Neural cell (in vitro differentiated cells): Measurements from ENCODE around the gene AIP. TPM values are rescaled to one million over a fixed set of nuclear protein-coding genes. Genes with fewer than 3 reads are reported as not detected.
"Not testable (repeated sequence)": the region's sequence is repeated elsewhere in the genome, so short reads cannot be mapped to it uniquely, and the experiment has no call there.

ENCODE experiments used
- H2AFZ ChIP-seq: fragments of 200-600, 300-800 bp; sonication (generic), shearing (Covaris generic); 2 replicates; pipeline ENCODE4 v1.6.0; 2014; ENCODE audit warnings: low read depth, mild to moderate bottlenecking, antibody characterized with exemption, low read length, moderate library complexity
- H3F3A ChIP-seq: fragments of 200-600 bp; shearing (Covaris generic); 2 replicates; pipeline ENCODE4 v1.6.1; 2016; ENCODE audit warnings: mild to moderate bottlenecking, moderate library complexity, mixed read lengths, antibody characterized with exemption, low read length; ENCODE audit not compliant: insufficient read depth, poor library complexity, severe bottlenecking
- H3K27ac ChIP-seq: fragments of 200-600, 300-800 bp; sonication (generic), shearing (Covaris generic); 2 replicates; pipeline ENCODE4 v1.5.1; 2014; ENCODE audit warnings: mild to moderate bottlenecking, low read length, moderate library complexity
- H3K27me3 ChIP-seq: fragments of 300-800, 200-600 bp; sonication (generic), shearing (Covaris generic); 2 replicates; pipeline ENCODE4 v1.6.0; 2014; ENCODE audit warnings: mild to moderate bottlenecking, low read depth, low read length, moderate library complexity; ENCODE audit not compliant: insufficient read depth
- H3K36me3 ChIP-seq: fragments of 300-800, 200-600 bp; sonication (generic), shearing (Covaris generic); 2 replicates; pipeline ENCODE4 v1.5.1; 2014; ENCODE audit warnings: mild to moderate bottlenecking, antibody characterized with exemption, low read length, moderate library complexity; ENCODE audit not compliant: insufficient read depth
- H3K4me2 ChIP-seq: fragments of 300-800, 200-600 bp; sonication (generic), shearing (Covaris generic); 2 replicates; pipeline ENCODE4 v1.6.0; 2014; ENCODE audit warnings: mild to moderate bottlenecking, low read length
- H3K4me3 ChIP-seq: fragments of 300-800, 200-600 bp; sonication (generic), shearing (Covaris generic); 2 replicates; pipeline ENCODE4 v1.5.1; 2014; ENCODE audit warnings: mild to moderate bottlenecking, low read length, moderate library complexity
- H3K79me2 ChIP-seq: fragments of 200-600 bp; shearing (Covaris generic); replicated peaks from 2 replicates; pipeline ENCODE4 v1.6.0; 2014; ENCODE audit warnings: mild to moderate bottlenecking, low read length, moderate library complexity; ENCODE audit not compliant: insufficient read depth
- H3K9ac ChIP-seq: fragments of 300-800, 200-600 bp; sonication (generic), shearing (Covaris generic); 2 replicates; pipeline ENCODE4 v1.6.1; 2016; ENCODE audit warnings: mild to moderate bottlenecking, low read length, mixed read lengths
- H3K9me2 ChIP-seq: fragments of 200-600 bp; shearing (Covaris generic); 2 replicates; pipeline ENCODE4 v1.6.1; 2016; ENCODE audit warnings: mild to moderate bottlenecking, low read length, mixed read lengths; ENCODE audit not compliant: insufficient read depth
- H3K9me3 ChIP-seq: fragments of 200-600, 300-800 bp; sonication (generic), shearing (Covaris generic); 2 replicates; pipeline ENCODE4 v1.6.1; 2016; ENCODE audit warnings: mild to moderate bottlenecking, mixed run types, low read length, moderate library complexity, mixed read lengths
- H4K20me1 ChIP-seq: fragments of 200-600 bp; shearing (Covaris generic); 2 replicates; pipeline ENCODE4 v1.6.1; 2016; ENCODE audit warnings: mild to moderate bottlenecking, mixed run types; ENCODE audit not compliant: insufficient read depth
- CTCF ChIP-seq: fragments of 450-650 bp; IDR thresholded peaks from 2 replicates; pipeline ENCODE4 v1.5.1; 2014; ENCODE audit warnings: antibody characterized with exemption, mild to moderate bottlenecking, moderate library complexity; ENCODE audit not compliant: poor library complexity, severe bottlenecking
- EP300 ChIP-seq: fragments of 450-650 bp; conservative IDR thresholded peaks from 2 replicates; pipeline ENCODE4 v1.6.1; 2014; ENCODE audit warnings: antibody characterized with exemption, mild to moderate bottlenecking, moderate library complexity; ENCODE audit not compliant: poor library complexity, severe bottlenecking
- EZH2 ChIP-seq: fragments of 200-600, 300-800 bp; shearing (Covaris generic), sonication (generic); IDR thresholded peaks from 2 replicates; pipeline ENCODE4 v1.6.1; 2014; ENCODE audit warnings: antibody characterized with exemption, low read length, borderline replicate concordance, mild to moderate bottlenecking; ENCODE audit not compliant: insufficient read depth, poor library complexity, severe bottlenecking
- MXI1 ChIP-seq: fragments of 450-650 bp; conservative IDR thresholded peaks from 2 replicates; pipeline ENCODE4 v1.6.1; 2014; ENCODE audit warnings: antibody characterized with exemption, mild to moderate bottlenecking; ENCODE audit not compliant: poor library complexity, severe bottlenecking
- POLR2AphosphoS5 ChIP-seq: IDR thresholded peaks from 2 replicates; pipeline ENCODE4 v1.6.1; 2012
- RAD21 ChIP-seq: fragments of 450-650 bp; conservative IDR thresholded peaks from 2 replicates; pipeline ENCODE4 v1.6.1; 2014; ENCODE audit warnings: antibody characterized with exemption, mild to moderate bottlenecking, moderate library complexity
- REST ChIP-seq: IDR thresholded peaks from 2 replicates; pipeline ENCODE4 v1.6.1; 2012; ENCODE audit warnings: borderline replicate concordance
- SMC3 ChIP-seq: fragments of 450-650 bp; conservative IDR thresholded peaks from 2 replicates; pipeline ENCODE4 v1.6.1; 2014; ENCODE audit warnings: antibody characterized with exemption, mild to moderate bottlenecking, moderate library complexity; ENCODE audit not compliant: poor library complexity
- TAF1 ChIP-seq: IDR thresholded peaks from 2 replicates; pipeline ENCODE4 v1.6.1; 2012; ENCODE audit warnings: low read depth
- polyA plus RNA-seq: library from polyadenylated mRNA; depleted of rRNA; stranded (reverse); fragments of >200 nt; gene quantifications from 2 replicates; pipeline ENCODE4 v1.2.3, GENCODE V29; 2014

Gene AIP
- polyA plus RNA-seq, 1 donor from 2014 or later: 83.9 TPM

- no peaks in the 10 kb centered on the region for H3K36me3 ChIP-seq
- no peaks in the 10 kb centered on the region for H3K9me2 ChIP-seq
- peak; percentile 60 for TF ChIP-seq REST
- TF ChIP-seq SMC3: peak; percentile 30
- TF ChIP-seq RAD21: no peak
- no peak for TF ChIP-seq TAF1
- TF ChIP-seq MXI1: peak; percentile 94
- TF ChIP-seq CTCF: no peak
- peak; percentile 76 for TF ChIP-seq EP300
- TF ChIP-seq EZH2: no peak
- peak; percentile 88 for TF ChIP-seq POLR2AphosphoS5
- H3K27me3 ChIP-seq: no peaks in the 10 kb centered on the region
- H3K4me2 ChIP-seq: peak overlapping the region; percentile 60
- H3K27ac ChIP-seq: peak overlapping the region; percentile 95
- H3K4me3 ChIP-seq: peak overlapping the region; percentile 78
- peaks cover 3% of the 10 kb centered on the region for H3K79me2 ChIP-seq
- no peaks in the 10 kb centered on the region for H3F3A ChIP-seq
- H4K20me1 ChIP-seq: no peaks in the 10 kb centered on the region
- H3K9me3 ChIP-seq: no peaks in the 10 kb centered on the region
- H3K9ac ChIP-seq: peak overlapping the region; percentile 94
- peak overlapping the region; percentile 77 for H2AFZ ChIP-seq
Observed at GRCh38 chr11:67508486-67509121, 25.8 kb downstream of the AIP start.

GRCh38 chr11:67510023-67510345 is 27.2 kb downstream of the AIP start:
- Histone ChIP-seq H3K79me2 (no peaks in the 10 kb centered on the region), H3K9ac (no peak overlapping the region), H3K4me2 (no peak overlapping the region), H3F3A (no peaks in the 10 kb centered on the region), H4K20me1 (no peaks in the 10 kb centered on the region), H3K27ac (no peak overlapping the region), H3K4me3 (no peak overlapping the region), H3K9me2 (no peaks in the 10 kb centered on the region), H3K9me3 (no peaks in the 10 kb centered on the region), H2AFZ (no peak overlapping the region), H3K27me3 (no peaks in the 10 kb centered on the region), H3K36me3 (no peaks in the 10 kb centered on the region)
- TF ChIP-seq EZH2: no peak
- no peak for TF ChIP-seq MXI1
- no peak for TF ChIP-seq REST
- TF ChIP-seq SMC3: no peak
- no peak for TF ChIP-seq EP300
- no peak for TF ChIP-seq RAD21

- H3K9me3 ChIP-seq, H3F3A ChIP-seq, H4K20me1 ChIP-seq, H3K79me2 ChIP-seq, H3K9me2 ChIP-seq, H3K27ac ChIP-seq, H3K4me2 ChIP-seq, H3K27me3 ChIP-seq, H3K4me3 ChIP-seq, H2AFZ ChIP-seq, H3K9ac ChIP-seq, H3K36me3 ChIP-seq: not testable (repeated sequence)
Observed at GRCh38 chr11:67511558-67511957, 28.7 kb downstream of the AIP start.
